AML-193 (cell line): ENCODE results near the gene ALDH5A1.
"Not testable (repeated sequence)": the region's sequence is repeated elsewhere in the genome, so short reads cannot be mapped to it uniquely, and the experiment has no call there.

ENCODE experiments used
- DNase-seq, 2 experiments: peaks; one replicate each; lab custom pipeline; 2025; lab: John Stamatoyannopoulos, UW

ALDH5A1 gene

GRCh38 chr6:24486065-24486464 lies 8.7 kb upstream of the ALDH5A1 start:
- DNase-seq: no peak

- no peak for DNase-seq
These were observed 5.3 kb upstream of the ALDH5A1 start, which contains the start of gene GPLD1 for GRCh38 chr6:24489470-24489869. Gene GPLD1, minus strand, starts transcription at chr6:24489578. Its CDS starts 67 bp downstream, at chr6:24489511.

DNA sequence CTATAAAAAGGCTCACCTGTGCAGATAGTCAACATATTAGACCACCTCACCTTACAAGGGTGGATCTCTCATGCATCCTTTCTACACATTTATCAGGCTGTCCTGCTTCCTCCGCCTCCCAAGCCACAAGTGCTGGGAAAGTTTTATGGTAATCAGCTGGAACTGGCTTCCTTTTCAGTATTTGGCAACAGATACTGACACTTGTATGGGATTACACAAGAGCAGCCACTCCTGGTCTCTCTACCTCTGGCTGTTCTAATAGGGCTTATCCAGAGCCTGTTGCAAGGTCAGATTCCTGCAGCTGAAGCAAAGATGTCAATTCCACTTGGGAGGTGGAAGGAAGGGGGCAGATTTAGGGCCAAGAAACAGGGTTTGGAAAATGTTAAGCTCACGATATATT lies 4.9 kb upstream of the ALDH5A1 start:
- DNase-seq: peak; percentile 55 to 62

GRCh38 chr6:24490948-24491347 lies 3.8 kb upstream of the ALDH5A1 start:
- no peak for DNase-seq

DNA sequence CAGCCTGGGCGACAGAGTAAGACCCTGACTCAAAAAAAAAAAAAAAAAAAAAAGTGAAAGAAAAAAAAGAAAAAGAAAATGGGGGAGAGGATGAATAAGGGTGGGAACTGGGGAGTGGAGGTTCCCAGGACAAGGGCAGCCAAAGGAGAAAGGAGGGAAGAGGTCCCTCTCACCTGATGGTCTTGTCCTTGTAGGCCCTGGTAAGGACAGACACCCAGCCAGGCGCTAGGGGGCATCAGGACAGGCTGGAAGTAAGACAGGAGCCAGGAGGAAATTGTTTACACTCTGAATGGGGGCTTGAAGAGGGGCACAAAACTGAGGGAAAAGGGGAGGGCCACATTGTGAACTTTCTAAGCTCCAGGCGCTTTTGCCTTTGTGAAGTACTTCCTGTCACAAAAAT lies 2.3 kb upstream of the ALDH5A1 start:
- no peak for DNase-seq

- DNase-seq: no peak
These were observed 586 bp upstream of the ALDH5A1 start for GRCh38 chr6:24493945-24494820.

- DNase-seq: no peak
These were observed 2.6 kb downstream of the ALDH5A1 start for GRCh38 chr6:24497254-24497970.

- no peak for DNase-seq
These were observed 5.9 kb downstream of the ALDH5A1 start for GRCh38 chr6:24500683-24501082.

- no peak for DNase-seq
These were observed 6.6 kb downstream of the ALDH5A1 start for GRCh38 chr6:24501374-24501773.

GRCh38 chr6:24501914-24502313 lies 7.1 kb downstream of the ALDH5A1 start:
- DNase-seq: no peak

- no peak for DNase-seq
These were observed 9.5 kb downstream of the ALDH5A1 start for GRCh38 chr6:24504287-24504648.

DNA sequence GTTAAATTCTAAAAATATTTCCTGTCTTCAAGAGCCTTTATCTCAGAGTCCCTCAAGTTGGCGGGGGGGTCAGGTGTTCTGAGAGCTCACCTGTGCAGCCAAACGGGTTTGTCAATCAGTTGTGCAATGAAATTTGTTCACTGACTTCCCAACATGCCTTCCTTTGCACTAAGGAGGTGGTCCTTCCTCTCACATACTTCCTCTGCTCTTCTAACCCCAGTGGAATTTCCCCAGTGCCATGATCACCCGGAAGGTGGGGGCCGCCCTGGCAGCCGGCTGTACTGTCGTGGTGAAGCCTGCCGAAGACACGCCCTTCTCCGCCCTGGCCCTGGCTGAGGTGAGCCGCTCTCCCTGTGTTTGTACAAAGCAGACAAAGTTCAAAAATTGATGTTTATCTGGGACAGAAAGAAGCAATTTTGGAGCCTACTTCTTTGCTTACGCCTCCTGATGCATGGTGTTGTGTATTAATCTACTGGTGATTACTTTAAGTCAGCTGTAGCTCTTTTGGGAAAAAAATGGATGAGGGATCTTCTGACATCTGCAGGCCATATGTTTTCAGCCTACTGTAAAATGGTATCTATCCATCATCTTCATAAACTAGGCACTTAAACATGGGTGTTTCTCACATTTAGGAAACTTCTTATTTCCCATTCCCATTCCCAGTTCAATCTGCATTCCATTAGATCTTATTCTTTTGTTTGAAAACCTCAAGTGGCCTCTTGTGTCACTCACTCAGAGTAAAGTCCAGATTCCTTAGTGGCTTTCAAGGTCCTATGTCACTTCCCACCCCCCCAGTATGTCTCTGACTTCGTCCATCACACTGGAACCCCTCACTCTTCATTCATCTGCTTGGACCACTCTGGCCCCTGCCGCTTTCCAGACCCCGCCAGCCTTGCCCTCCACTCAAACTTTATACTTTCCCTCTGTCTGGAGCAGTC lies 10.1 kb downstream of the ALDH5A1 start:
- no peak for DNase-seq

- DNase-seq: no peak
These were observed 12.2 kb downstream of the ALDH5A1 start for GRCh38 chr6:24506814-24507520.

DNA sequence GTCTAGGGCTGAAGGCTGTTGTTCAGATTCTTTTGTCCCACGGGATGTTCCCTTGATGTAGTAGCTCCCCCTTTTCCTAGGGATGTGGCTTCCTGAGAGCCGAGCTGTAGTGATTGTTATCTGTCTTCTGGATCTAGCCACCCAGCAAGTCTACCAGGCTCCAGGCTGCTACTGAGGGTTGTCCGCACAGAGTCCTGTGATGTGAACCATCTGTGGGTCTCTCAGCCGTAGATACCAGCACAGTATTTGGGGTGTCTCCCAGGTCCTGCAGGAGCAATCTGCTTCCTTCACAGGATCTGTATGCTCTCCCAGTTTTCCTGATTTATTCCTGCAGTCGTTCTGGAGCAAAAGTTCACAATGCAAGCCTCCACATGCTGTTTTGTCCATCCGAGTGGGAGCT lies 17.2 kb downstream of the ALDH5A1 start:
- DNase-seq: not testable (repeated sequence)

DNA sequence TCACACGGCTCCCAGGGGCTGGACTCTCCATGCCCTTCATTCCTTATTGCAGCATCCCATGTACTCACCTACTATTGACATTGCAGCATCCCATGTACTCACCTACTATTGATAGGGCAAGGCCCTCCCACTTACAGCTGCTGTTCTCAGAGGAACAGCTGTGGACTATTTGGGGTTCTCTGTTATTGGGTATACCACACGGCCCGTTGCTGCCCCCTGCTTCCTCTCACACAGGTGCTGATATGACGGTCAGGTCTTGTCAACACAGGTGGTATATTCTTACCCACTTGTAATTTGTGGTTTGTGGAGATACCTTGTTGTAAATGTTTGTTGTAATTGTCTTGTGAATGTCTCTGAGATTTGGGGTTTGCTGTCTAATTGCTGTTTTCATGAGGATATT lies 18.8 kb downstream of the ALDH5A1 start:
- DNase-seq: no peak

GRCh38 chr6:24517659-24518543 lies 23.1 kb downstream of the ALDH5A1 start:
- DNase-seq: no peak

GRCh38 chr6:24520929-24521546 lies 26.3 kb downstream of the ALDH5A1 start:
- DNase-seq: peak; percentile 48 to 50

DNA sequence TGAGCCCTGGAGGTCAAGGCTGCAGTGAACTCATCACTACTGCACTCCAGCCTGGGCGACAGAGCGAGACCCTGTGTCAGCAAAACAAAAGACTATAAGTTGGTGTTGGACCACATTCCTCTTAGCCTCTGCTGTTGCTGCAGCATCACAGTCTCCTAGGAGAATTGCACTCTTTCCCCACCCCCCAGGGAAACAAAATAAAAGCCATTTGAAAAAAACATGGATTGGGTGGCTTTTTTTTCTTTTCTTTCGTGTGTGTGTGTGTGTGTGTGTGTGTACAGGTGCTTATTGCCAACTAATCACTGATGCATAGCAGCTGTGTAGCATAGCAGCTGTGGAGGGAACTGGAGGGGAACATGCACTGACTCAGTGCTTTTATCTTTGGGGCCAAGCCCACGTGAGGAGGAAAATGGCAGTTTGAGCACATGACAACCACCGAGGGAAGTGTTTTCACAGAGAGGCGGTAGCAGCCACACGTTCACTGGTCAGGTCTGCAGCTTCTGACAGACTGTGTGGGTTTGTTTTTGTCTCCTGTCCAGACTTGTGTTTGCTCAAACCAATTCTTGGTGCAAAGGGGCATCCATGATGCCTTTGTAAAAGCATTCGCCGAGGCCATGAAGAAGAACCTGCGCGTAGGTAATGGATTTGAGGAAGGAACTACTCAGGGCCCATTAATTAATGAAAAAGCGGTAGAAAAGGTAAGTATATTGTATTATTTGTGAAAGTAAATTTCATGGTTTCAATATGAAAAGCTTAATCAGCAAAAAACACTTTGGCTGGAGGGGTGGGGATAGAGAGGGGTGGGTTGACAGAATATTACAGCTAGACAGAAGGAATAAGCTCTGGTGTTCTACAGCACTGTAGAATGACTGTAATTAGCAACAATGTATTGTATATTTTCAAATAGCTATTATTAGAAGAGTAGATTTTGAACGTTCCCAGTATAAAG lies 27.7 kb downstream of the ALDH5A1 start:
- no peak for DNase-seq

- DNase-seq: no peak
These were observed 29.6 kb downstream of the ALDH5A1 start for GRCh38 chr6:24524329-24524728.
